Measurements from ENCODE around the gene GSX2. TPM values are rescaled to one million over a fixed set of nuclear protein-coding genes. Genes with fewer than 3 reads are reported as not detected.

GSX2 gene
- total and polyA plus RNA-seq, 2 of the 13 experiments (the other 11 are each of a cell fraction or from before 2014, with no cell fraction given): not detected

GRCh38 chr4:54064317-54065111, 35.4 kb upstream of the GSX2 start, which contains the start of gene CHIC2 (continued):
- TF ChIP-seq TIGD3 (CRISPR knock-in tag; IDR thresholded peaks at IDR 0.05; ENCODE audit: borderline replicate concordance) (no peak), E2F2 (CRISPR knock-in tag; IDR thresholded peaks at IDR 0.05; ENCODE audit: borderline replicate concordance) (no peak), ARID3A (IDR thresholded peaks at IDR 0.05; ENCODE audit: low read depth, low read length) (no peak), ZNF614 (CRISPR knock-in tag; IDR thresholded peaks at IDR 0.05; ENCODE audit: borderline replicate concordance) (peak; percentile 66; the same call in 1 of the 2 replicates), MTA1 (CRISPR knock-in tag; IDR thresholded peaks at IDR 0.05; ENCODE audit: borderline replicate concordance) (no peak), ZNF773 (CRISPR knock-in tag; IDR thresholded peaks at IDR 0.05; ENCODE audit: borderline replicate concordance) (no peak), THRA (CRISPR knock-in tag; IDR thresholded peaks at IDR 0.05; ENCODE audit: borderline replicate concordance) (peak; percentile 42; the same call in 1 of the 2 replicates), ZNF616 (CRISPR knock-in tag; IDR thresholded peaks at IDR 0.05; ENCODE audit: low read depth) (peak; percentile 69; the same call in 1 of the 2 replicates), TAF1 (CRISPR knock-in tag; IDR thresholded peaks at IDR 0.05) (peak; percentile 87), HMGXB4 (CRISPR knock-in tag; IDR thresholded peaks at IDR 0.05; ENCODE audit: borderline replicate concordance in 1 of 2, low read depth in 1 of 2) (peak; percentile 74 to 85; a peak in 3 of 4 replicates), ZNF687 (CRISPR knock-in tag; IDR thresholded peaks at IDR 0.05) (peak; percentile 79), REPIN1 (CRISPR knock-in tag; IDR thresholded peaks at IDR 0.05; ENCODE audit: borderline replicate concordance, low read depth) (peak; percentile 83), ZNF746 (CRISPR knock-in tag; IDR thresholded peaks at IDR 0.05) (no peak)

All from HepG2 (cell line).